ENCODE measurements around the gene KLF16. TPM values are rescaled to one million over a fixed set of nuclear protein-coding genes. Genes with fewer than 3 reads are reported as not detected.

The KLF16 gene
- 20.1 to 29.5 TPM (median 25.5 TPM) in 5 replicates for total RNA-seq (2022; extraction: Qiagen RNA extraction; ENCODE audit: low read depth)

GRCh38 chr19:1863328-1863637 is at the start of gene KLF16:
KLF16 (minus strand) TSS chr19:1863579; CDS start chr19:1863497, 82 bp downstream.

GRCh38 chr19:1905110-1905862 is 41.9 kb upstream of the KLF16 start, which contains the start of the genes ADAT3 and SCAMP4:
ADAT3 (plus strand) TSS chr19:1905399; CDS start chr19:1912048, 6,649 bp downstream.
SCAMP4 (plus strand) TSS chr19:1905399; CDS start chr19:1915020, 9,621 bp downstream.

DNA sequence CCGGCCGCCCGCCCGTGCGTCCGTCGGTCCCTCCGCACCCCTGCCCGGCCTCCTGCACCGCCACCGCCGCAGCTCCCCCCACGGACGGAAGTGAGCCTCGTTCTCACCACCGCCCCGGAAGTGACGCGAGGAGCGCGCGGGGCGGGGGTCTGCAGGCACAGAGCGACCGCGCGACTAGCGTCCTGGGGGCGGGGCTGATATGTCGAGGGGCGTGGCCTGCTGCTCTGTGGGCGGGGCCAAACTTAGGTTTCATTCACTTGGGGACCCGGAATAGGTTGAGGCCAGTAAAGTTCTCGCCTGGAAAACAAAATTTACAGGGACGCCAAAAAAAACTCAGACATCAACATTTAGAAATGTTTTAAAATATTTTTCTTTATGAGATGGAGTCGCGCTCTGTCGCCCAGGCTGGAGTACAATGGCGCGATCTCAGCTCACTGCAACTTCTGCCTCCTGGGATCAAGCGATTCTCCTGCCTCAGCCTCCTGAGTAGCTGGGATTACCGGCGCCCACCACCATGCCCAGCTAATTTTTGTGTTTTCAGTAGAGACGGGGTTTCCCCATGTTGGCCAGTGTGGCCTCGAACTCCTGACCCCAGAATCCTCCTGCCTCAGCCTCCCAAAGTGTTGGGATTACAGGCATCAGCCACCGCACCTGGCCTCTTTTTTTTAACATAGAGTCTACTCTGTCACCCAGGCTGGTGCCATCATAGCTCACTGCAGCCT is 22.2 kb upstream of the KLF16 start, which contains the start of gene ABHD17A:
ABHD17A (minus strand) TSS at position 99 of the 722 bp plus-strand sequence. CDS start 3,930 bp downstream, outside the sequence.

DNA sequence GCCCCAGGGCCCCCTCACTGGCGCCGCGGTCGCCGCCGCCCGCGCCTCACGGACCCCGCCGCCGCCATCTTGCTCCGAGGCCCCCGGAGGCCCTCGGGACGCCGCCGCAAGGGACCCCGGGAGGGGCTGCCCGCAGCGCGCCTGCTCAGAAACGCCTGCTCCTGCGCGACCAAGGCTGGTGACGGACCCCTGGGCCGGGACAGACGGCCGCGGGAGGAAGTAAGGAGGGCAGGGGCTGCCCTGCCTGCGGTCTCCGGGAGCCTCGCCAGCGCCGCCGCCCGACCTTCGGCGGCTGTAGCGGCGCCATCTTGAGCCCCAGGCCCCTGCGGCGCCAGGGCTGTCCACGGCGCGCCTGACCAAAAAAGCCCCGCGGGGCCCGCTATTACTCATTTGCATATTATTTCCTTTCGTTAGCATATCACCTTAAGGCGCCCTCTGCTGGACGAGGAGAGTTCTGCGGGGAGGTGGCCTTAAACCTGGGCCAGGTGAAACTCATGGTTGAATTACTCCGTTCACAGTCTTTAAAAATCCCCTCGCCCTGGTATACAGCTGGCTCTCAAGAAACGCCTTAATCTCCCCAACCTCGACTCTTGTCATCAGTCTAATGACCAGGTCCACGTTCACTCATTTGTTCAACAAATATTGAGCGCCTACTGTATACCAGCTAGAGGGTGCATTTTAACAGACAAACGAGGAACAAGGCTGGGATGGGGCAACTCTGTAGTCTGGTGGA is 14.8 kb downstream of the KLF16 start, which contains the start of gene REXO1:
REXO1 (minus strand) TSS at position 85 of the 733 bp plus-strand sequence. CDS start 125 bp downstream, outside the sequence.

DNA sequence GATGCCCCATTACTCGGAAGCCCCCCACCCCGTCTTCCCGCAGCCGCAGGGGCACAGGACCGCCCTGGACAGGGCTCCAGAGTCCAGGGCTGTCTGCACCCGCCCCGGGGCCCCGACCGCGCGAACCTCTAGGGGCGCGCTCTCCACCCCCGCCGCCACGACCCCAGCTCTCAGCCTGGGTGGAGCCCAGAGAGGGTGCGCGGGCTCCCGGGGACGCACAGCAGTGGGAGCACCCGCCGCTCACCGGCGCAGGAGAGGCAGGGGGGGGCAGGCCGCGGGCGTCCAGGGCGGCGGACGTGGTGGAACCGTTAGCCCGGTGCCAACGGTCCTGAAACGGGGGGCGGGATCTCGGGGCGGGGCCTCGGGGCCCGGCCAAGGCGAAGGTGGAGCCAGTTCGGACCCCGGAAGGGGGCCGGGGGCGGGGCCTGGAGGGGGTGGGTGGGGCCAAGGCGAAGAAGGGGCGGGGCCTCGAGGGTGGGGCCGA is 51.4 kb downstream of the KLF16 start, which contains the start of gene ATP8B3:
ATP8B3 (minus strand) TSS at position 335 of the 484 bp plus-strand sequence. CDS start 540 bp downstream, outside the sequence.

Other genes starting within 250 kb of the KLF16 start
- gene TCF3, start 211.0 kb downstream of the KLF16 start, total RNA-seq (2022; extraction: Qiagen RNA extraction; ENCODE audit: low read depth) = 49.4 to 71.5 TPM (median 58.6 TPM) in 5 replicates
- gene ONECUT3, start 110.1 kb downstream of the KLF16 start, total RNA-seq (2022; extraction: Qiagen RNA extraction; ENCODE audit: low read depth) = not detected in 5 replicates
- gene ATP8B3, start 51.3 kb downstream of the KLF16 start, total RNA-seq (2022; extraction: Qiagen RNA extraction; ENCODE audit: low read depth) = 1.9 to 3.6 TPM (median 3.0 TPM) in 5 replicates
- gene REXO1, start 15.1 kb downstream of the KLF16 start, total RNA-seq (2022; extraction: Qiagen RNA extraction; ENCODE audit: low read depth) = 16.1 to 22.6 TPM (median 19.0 TPM) in 5 replicates
- gene ABHD17A, start 21.9 kb upstream of the KLF16 start, total RNA-seq (2022; extraction: Qiagen RNA extraction; ENCODE audit: low read depth) = 21.4 to 38.2 TPM (median 36.0 TPM) in 5 replicates
- 2.8 to 5.9 TPM (median 5.0 TPM) in 5 replicates for gene ADAT3, start 41.8 kb upstream of the KLF16 start, total RNA-seq (2022; extraction: Qiagen RNA extraction; ENCODE audit: low read depth)
- 48.8 to 68.3 TPM (median 53.1 TPM) in 5 replicates for gene SCAMP4, start 41.8 kb upstream of the KLF16 start, total RNA-seq (2022; extraction: Qiagen RNA extraction; ENCODE audit: low read depth)
- 33.1 to 53.7 TPM (median 46.8 TPM) in 5 replicates for gene CSNK1G2, start 77.6 kb upstream of the KLF16 start, total RNA-seq (2022; extraction: Qiagen RNA extraction; ENCODE audit: low read depth)
- 34.4 to 46.3 TPM (median 43.0 TPM) in 5 replicates for gene BTBD2, start 152.1 kb upstream of the KLF16 start, total RNA-seq (2022; extraction: Qiagen RNA extraction; ENCODE audit: low read depth)
- 56.6 to 91.4 TPM (median 78.9 TPM) in 5 replicates for gene MKNK2, start 187.7 kb upstream of the KLF16 start, total RNA-seq (2022; extraction: Qiagen RNA extraction; ENCODE audit: low read depth)
- 13.2 to 15.9 TPM (median 14.2 TPM) in 5 replicates for gene MOB3A, start 232.7 kb upstream of the KLF16 start, total RNA-seq (2022; extraction: Qiagen RNA extraction; ENCODE audit: low read depth)
- gene IZUMO4, start 233.3 kb upstream of the KLF16 start, total RNA-seq (2022; extraction: Qiagen RNA extraction; ENCODE audit: low read depth) = 0.23 to 1.1 TPM (median 0.80 TPM) in 5 replicates

Data from A549 treated with GW870086 at 1 μM for 4 hours (cell line).